ENCODE results near the gene SMS.
A peak's percentile ranks its signal among the peaks of the same experiment; 100 is the strongest.
"Not testable (repeated sequence)": the region's sequence is repeated elsewhere in the genome, so short reads cannot be mapped to it uniquely, and the experiment has no call there.

Gene SMS

DNA sequence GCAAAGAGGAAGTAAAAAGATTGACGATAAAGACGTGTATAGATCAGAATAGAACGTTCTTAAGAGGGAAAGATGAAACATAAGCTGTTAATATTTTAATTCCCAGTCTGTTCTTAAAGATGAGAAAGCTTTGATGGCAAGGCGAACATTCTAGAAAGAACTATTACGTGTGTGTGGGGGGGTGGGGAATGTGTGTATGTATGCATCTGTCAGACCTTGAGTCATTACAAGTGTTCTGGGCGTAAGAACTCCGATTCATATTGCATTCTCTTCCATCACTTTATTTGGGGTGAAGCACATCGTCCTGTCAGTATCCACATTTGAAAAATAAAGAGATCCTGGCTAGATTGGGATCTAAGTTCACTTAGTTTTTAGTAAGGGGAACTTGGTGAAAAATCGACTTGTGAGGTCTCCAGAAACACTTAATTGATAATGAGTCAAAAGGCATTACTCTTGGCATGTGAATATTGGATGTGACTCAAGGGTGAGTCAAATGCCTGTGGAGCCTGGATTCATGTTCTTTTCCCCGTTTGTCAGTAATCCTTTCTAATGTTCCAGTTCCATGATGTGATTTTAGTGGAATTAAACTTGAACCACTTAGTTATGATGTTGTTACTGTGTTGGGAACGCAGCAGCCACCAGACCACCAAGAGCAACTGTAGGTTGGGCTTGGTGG lies 3.1 kb downstream of the SMS start:
- Mint-ChIP-seq H3K36me3 (peaks cover 47% of the 10 kb centered on the region), H3K9me3 (no peaks in the 10 kb centered on the region), H3K4me3 (peak overlapping the region; percentile 64), H3K27ac (peak overlapping the region; percentile 49), H3K4me1 (peaks cover 43% of the 10 kb centered on the region)
- ATAC-seq (peak; percentile 41), DNase-seq (ENCODE audit: low spot score in 2 of 2) (no peak)

DNA sequence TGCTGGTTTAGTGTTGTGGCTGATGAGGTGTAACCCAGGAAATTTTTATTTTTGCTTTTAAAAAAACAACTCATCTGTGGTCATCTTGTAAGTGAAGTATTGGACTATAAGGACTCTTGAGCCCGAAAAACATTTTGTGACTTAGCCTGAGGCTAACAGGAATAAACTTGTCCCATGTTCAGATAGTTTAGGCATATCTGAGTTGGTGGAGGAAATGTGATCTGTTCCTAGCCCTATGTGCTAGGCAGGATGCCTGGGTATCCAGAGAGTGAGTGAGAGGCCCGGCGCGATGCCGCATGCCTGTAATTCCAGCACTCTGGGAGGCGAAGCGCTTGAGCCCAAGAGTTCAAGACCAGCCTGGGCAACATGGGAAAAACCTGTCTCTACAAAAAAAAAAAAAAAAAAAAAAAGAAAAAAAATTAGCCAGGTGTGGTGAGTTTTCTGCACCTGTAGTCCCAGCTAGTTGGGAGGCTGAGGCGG lies 3.7 kb downstream of the SMS start:
- peak overlapping the region; percentile 49 for H3K27ac Mint-ChIP-seq
- no peaks in the 10 kb centered on the region for H3K9me3 Mint-ChIP-seq
- peaks cover 47% of the 10 kb centered on the region for H3K36me3 Mint-ChIP-seq
- DNase-seq (ENCODE audit: low spot score in 2 of 2) (no peak), ATAC-seq (peak; percentile 1)
- peak overlapping the region; percentile 64 for H3K4me3 Mint-ChIP-seq
- H3K4me1 Mint-ChIP-seq: peaks cover 43% of the 10 kb centered on the region

DNA sequence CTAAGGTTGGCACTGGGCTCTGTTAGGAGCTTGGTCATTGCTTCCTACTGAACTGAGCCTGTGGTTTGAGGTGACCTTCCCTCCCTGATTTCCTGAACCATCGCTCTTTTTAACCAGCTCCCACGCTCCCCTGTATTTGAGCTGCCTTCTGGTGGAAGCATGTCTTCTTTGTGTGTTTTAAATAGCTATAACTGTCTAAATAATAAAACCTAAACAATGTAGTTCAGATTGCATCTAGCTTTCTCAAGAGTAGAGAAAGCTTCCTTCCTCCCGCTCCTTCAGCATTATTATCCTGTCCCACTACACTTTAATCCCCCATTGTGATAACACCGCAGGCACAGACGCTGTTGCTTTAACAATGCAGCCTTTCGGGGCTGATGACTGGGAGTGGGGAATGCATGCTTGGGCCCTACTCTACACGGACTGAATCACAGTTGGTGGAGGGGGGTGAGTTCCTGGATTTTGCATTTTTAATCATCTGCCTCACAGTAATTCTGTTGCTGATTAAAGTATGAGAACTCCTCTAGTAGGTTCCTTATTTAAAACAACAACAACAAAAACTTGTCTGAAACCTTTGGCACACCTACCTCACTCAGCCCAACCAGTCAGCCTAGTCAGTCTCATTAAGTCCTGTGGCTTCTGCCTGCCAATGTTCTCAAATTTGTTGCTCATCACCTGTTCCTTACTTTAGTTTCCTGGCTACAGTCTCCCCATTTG lies 6.6 kb downstream of the SMS start:
- peaks cover 42% of the 10 kb centered on the region for H3K36me3 Mint-ChIP-seq

DNA sequence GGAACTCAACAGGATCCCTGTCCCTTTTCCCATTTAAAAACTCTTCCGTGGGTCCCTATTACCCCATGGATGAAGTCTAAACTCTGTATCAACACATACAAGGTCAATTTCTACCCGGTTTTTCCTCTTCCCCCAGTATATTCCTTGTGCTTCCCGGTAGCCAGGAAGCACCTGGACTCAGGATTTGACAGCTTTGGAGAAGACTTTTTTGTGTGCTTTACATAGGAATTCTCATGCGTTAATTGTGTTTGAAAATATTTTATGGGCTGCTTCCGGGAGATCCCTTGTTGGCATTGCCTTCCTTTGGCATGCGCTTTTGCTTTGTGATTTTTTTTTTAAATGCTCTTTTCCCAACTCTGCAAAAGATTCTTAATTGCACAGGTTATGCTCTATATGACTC lies 7.2 kb downstream of the SMS start:
- DNase-seq (ENCODE audit: low spot score in 2 of 2) (no peak), ATAC-seq (no peak)
- Mint-ChIP-seq H3K9me3 (no peaks in the 10 kb centered on the region), H3K36me3 (peaks cover 36% of the 10 kb centered on the region), H3K27ac (peak overlapping the region; percentile 40), H3K4me3 (no peak overlapping the region), H3K4me1 (peaks cover 39% of the 10 kb centered on the region)

More for the DNA sequence above, 6.6 kb downstream of the SMS start:
- Mint-ChIP-seq H3K27ac (peak overlapping the region; percentile 62), H3K4me3 (peak overlapping the region; percentile 36), H3K4me1 (peaks cover 45% of the 10 kb centered on the region), H3K9me3 (no peaks in the 10 kb centered on the region)
- no peak for DNase-seq (ENCODE audit: low spot score in 2 of 2)
- peak; percentile 61 for ATAC-seq

- Mint-ChIP-seq H3K4me1 (peaks cover 25% of the 10 kb centered on the region), H3K9me3 (no peaks in the 10 kb centered on the region), H3K36me3 (peaks cover 28% of the 10 kb centered on the region), H3K27ac (no peak overlapping the region), H3K4me3 (no peak overlapping the region)
- DNase-seq (ENCODE audit: low spot score in 2 of 2): no peak
- peak; percentile 68 for ATAC-seq
Measured at GRCh38 chrX:21948897-21949578, 8.5 kb downstream of the SMS start.

DNA sequence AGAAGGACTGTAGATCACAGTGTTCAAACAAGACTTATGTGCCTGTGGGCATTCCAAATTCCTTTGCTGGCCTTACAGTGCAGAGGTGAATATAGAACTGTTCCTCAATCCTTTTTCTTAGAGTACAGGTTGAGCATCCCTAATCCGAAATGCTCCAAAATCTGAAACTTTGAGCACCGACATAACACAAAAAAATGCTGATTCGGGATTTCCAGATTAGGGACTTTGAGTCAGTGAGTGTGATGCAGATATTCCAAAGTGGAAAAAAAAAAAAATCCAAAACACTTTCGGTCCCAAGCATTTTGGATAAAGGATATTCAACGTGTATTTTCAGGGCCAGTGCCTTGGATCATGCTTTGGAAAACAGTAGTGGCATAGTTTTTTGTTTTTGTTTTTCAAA lies 9.2 kb downstream of the SMS start:
- H3K27ac Mint-ChIP-seq: no peak overlapping the region
- no peaks in the 10 kb centered on the region for H3K9me3 Mint-ChIP-seq
- ATAC-seq (no peak), DNase-seq (ENCODE audit: low spot score in 2 of 2) (no peak)
- peaks cover 25% of the 10 kb centered on the region for H3K36me3 Mint-ChIP-seq
- no peak overlapping the region for H3K4me3 Mint-ChIP-seq
- peaks cover 24% of the 10 kb centered on the region for H3K4me1 Mint-ChIP-seq

- not testable (repeated sequence) for DNase-seq (ENCODE audit: low spot score in 2 of 2); H3K9me3 Mint-ChIP-seq
- peaks cover 28% of the 10 kb centered on the region for H3K4me1 Mint-ChIP-seq
Measured at GRCh38 chrX:21950557-21950956, 10.0 kb downstream of the SMS start.

GRCh38 chrX:21952624-21953023 lies 12.1 kb downstream of the SMS start:
- H3K27ac Mint-ChIP-seq: no peak overlapping the region
- ATAC-seq (no peak), DNase-seq (ENCODE audit: low spot score in 2 of 2) (no peak)
- no peak overlapping the region for H3K4me3 Mint-ChIP-seq
- peaks cover 17% of the 10 kb centered on the region for H3K4me1 Mint-ChIP-seq
- peaks cover 26% of the 10 kb centered on the region for H3K36me3 Mint-ChIP-seq
- H3K9me3 Mint-ChIP-seq: no peaks in the 10 kb centered on the region

More at GRCh38 chrX:21950557-21950956, 10.0 kb downstream of the SMS start:
- not testable (repeated sequence) for ATAC-seq, H3K4me3 Mint-ChIP-seq, H3K27ac Mint-ChIP-seq
- peaks cover 28% of the 10 kb centered on the region for H3K36me3 Mint-ChIP-seq

GRCh38 chrX:21953195-21953830 lies 12.8 kb downstream of the SMS start:
- not testable (repeated sequence) for ATAC-seq; H3K4me3 Mint-ChIP-seq; H3K9me3 Mint-ChIP-seq; H3K27ac Mint-ChIP-seq; DNase-seq (ENCODE audit: low spot score in 2 of 2)
- peaks cover 19% of the 10 kb centered on the region for H3K36me3 Mint-ChIP-seq
- peaks cover 11% of the 10 kb centered on the region for H3K4me1 Mint-ChIP-seq

DNA sequence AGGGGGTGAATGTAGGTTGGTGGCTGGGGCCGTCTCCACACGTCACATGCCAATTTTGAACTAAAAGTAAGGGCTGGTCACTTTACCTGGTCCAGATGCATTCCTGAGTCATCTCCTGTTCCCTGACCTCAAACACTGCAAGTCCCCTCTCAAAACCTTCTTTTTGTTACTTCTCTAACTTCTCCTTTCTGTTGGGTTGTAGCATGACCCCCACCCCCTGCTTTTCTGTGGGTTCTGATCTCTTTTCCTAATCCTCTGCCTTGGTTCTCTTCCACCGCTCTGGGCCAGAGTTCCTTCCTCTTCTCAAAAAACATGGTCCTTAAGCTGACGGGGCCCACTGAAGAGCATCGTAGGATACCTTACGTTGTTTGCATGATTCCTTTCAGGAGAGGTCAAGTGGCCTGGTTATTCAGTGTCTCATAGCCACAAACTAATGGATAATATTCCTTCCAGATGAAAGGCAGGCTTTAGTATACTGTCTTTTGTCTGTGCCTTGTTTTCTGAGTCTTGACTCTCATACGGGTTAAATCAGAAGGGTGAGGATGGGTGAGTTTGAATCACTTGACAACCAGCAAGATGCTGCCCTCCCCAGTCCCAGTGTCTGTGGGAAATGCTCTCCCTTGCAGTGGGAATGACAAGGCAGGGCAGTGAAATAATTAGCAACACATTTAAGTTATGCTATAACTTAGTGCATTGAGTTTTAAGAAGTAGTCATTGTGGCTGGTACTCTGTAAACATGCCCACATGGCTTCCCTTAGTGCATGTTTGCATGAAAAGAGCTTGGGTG lies 15.1 kb downstream of the SMS start:
- Mint-ChIP-seq H3K9me3 (no peaks in the 10 kb centered on the region), H3K27ac (no peak overlapping the region), H3K4me3 (no peak overlapping the region), H3K4me1 (peaks cover 16% of the 10 kb centered on the region), H3K36me3 (peaks cover 12% of the 10 kb centered on the region)
- ATAC-seq (no peak), DNase-seq (ENCODE audit: low spot score in 2 of 2) (no peak)

GRCh38 chrX:21956783-21957182 lies 16.3 kb downstream of the SMS start:
- DNase-seq (ENCODE audit: low spot score in 2 of 2) (no peak), ATAC-seq (no peak)
- Mint-ChIP-seq H3K27ac (no peak overlapping the region), H3K9me3 (no peaks in the 10 kb centered on the region), H3K4me3 (no peak overlapping the region), H3K36me3 (peaks cover 12% of the 10 kb centered on the region), H3K4me1 (peaks cover 24% of the 10 kb centered on the region)

DNA sequence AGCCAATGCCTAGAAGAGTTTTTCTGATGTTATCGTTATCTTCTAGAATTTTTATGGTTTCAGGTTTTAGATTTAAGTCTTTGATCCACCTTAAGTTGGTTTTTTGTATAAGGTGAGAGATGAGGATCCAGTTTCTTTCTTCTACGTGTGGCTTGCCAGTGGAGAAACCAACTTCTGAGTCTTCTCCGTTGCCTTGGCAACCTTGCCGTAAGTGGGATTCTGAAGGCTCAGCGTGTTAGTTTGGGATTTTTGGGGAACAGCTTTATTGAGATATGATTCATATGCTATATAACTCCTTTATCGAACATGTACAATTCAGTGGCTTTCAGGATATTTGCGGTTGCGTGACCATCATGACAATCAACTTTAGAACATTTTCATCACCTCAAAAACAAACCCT lies 17.7 kb downstream of the SMS start:
- Mint-ChIP-seq H3K27ac (no peak overlapping the region), H3K36me3 (peaks cover 8% of the 10 kb centered on the region), H3K4me1 (peaks cover 24% of the 10 kb centered on the region), H3K9me3 (no peaks in the 10 kb centered on the region), H3K4me3 (no peak overlapping the region)
- ATAC-seq (no peak), DNase-seq (ENCODE audit: low spot score in 2 of 2) (no peak)

GRCh38 chrX:21958916-21959315 lies 18.4 kb downstream of the SMS start:
- H3K4me1 Mint-ChIP-seq: peaks cover 24% of the 10 kb centered on the region

GRCh38 chrX:21959362-21960051 lies 19.0 kb downstream of the SMS start:
- ATAC-seq: peak; percentile 13
- Mint-ChIP-seq H3K27ac (peak overlapping the region; percentile 80), H3K9me3 (no peaks in the 10 kb centered on the region), H3K4me1 (peaks cover 25% of the 10 kb centered on the region), H3K36me3 (peaks cover 6% of the 10 kb centered on the region), H3K4me3 (peak overlapping the region; percentile 27)
- DNase-seq (ENCODE audit: low spot score in 2 of 2): no peak

More at GRCh38 chrX:21958916-21959315, 18.4 kb downstream of the SMS start:
- Mint-ChIP-seq H3K4me3 (no peak overlapping the region), H3K27ac (no peak overlapping the region), H3K9me3 (no peaks in the 10 kb centered on the region), H3K36me3 (peaks cover 6% of the 10 kb centered on the region)
- DNase-seq (ENCODE audit: low spot score in 2 of 2) (no peak), ATAC-seq (no peak)
